HEK293 (cell line): ENCODE measurements around the gene ITPR3.

ENCODE experiments used
- CTCF ChIA-PET: fragments of 350-600 bp; formaldehyde crosslinking; extraction: SDS; loops from one replicate; lab custom pipeline; 2021; ENCODE audit warnings: antibody characterized with exemption; lab: Yijun Ruan, JAX
- POLR2A ChIA-PET: fragments of 300-600 bp; formaldehyde crosslinking; extraction: SDS; loops from one replicate; lab custom pipeline; 2020; ENCODE audit warnings: antibody characterized with exemption, inconsistent platforms; lab: Yijun Ruan, JAX
- H3K27ac ChIP-seq: fragments of 200-500 bp; sonication (Bioruptor generic); 2 replicates; pipeline ENCODE4 v1.5.1; 2014; ENCODE audit warnings: low read depth, low read length, control low read depth, inconsistent platforms; ENCODE audit errors: extremely low read depth
- H3K36me3 ChIP-seq, 2 experiments: fragments of 200-500 bp in 1 of 2; sonication (Bioruptor generic) in 1 of 2; 1 replicate in 1 of 2; 2 replicates in 1 of 2; pipeline ENCODE4 v1.5.1; 2014 to 2017; ENCODE audit warnings: inconsistent platforms in 2 of 2, low read length in 2 of 2; ENCODE audit not compliant: control insufficient read depth in 2 of 2, insufficient read depth in 1 of 2
- H3K4me1 ChIP-seq: fragments of 200-500 bp; sonication (Bioruptor generic); 2 replicates; pipeline ENCODE4 v1.5.1; 2014; ENCODE audit warnings: mild to moderate bottlenecking, low read length, inconsistent platforms; ENCODE audit not compliant: control insufficient read depth, insufficient read depth
- H3K4me3 ChIP-seq: 2 replicates; pipeline ENCODE4 v1.5.1; 2011; ENCODE audit warnings: low read depth, mild to moderate bottlenecking, control low read depth, low read length, moderate library complexity
- H3K9me3 ChIP-seq: fragments of 200-500 bp; sonication (Bioruptor generic); 2 replicates; pipeline ENCODE4 v1.5.1; 2014; ENCODE audit warnings: low read depth, low read length, inconsistent platforms; ENCODE audit not compliant: control insufficient read depth, insufficient read depth
- GFI1B ChIP-seq: fragments of 450-650 bp; formaldehyde crosslinking; IDR thresholded peaks from 2 replicates; pipeline ENCODE4 v1.5.1; 2016; ENCODE audit warnings: missing biosample characterization, missing genetic modification characterization
- KLF7 ChIP-seq: fragments of 450-650 bp; formaldehyde crosslinking; IDR thresholded peaks from 2 replicates; pipeline ENCODE4 v1.5.1; 2016; ENCODE audit warnings: missing biosample characterization, missing genetic modification characterization, borderline replicate concordance
- REPIN1 ChIP-seq: fragments of 450-650 bp; formaldehyde crosslinking; IDR thresholded peaks from 2 replicates; pipeline ENCODE4 v1.5.1; 2017; ENCODE audit warnings: missing biosample characterization, missing genetic modification characterization, low read depth
- SALL2 ChIP-seq: fragments of 450-650 bp; formaldehyde crosslinking; IDR thresholded peaks from 2 replicates; pipeline ENCODE4 v1.5.0; 2017; ENCODE audit warnings: missing biosample characterization, mild to moderate bottlenecking, missing genetic modification characterization, borderline replicate concordance
- SP3 ChIP-seq: fragments of 450-650 bp; formaldehyde crosslinking; IDR thresholded peaks from 2 replicates; pipeline ENCODE4 v1.5.1; 2016; ENCODE audit warnings: missing biosample characterization, missing genetic modification characterization
- ZBTB21 ChIP-seq: fragments of 450-650 bp; formaldehyde crosslinking; IDR thresholded peaks from 2 replicates; pipeline ENCODE4 v1.5.1; 2017; ENCODE audit warnings: missing biosample characterization, missing genetic modification characterization
- ZBTB8A ChIP-seq: fragments of 450-650 bp; formaldehyde crosslinking; IDR thresholded peaks from 2 replicates; pipeline ENCODE4 v1.5.1; 2016; ENCODE audit warnings: missing biosample characterization, missing genetic modification characterization
- ZEB2 ChIP-seq: fragments of 450-650 bp; formaldehyde crosslinking; IDR thresholded peaks from 2 replicates; pipeline ENCODE4 v1.5.1; 2016; ENCODE audit warnings: missing biosample characterization, missing genetic modification characterization
- ZFHX2 ChIP-seq: fragments of 450-650 bp; formaldehyde crosslinking; conservative IDR thresholded peaks from 2 replicates; pipeline ENCODE4 v1.5.1; 2016; ENCODE audit warnings: missing biosample characterization, missing genetic modification characterization
- ZFP69B ChIP-seq: fragments of 450-650 bp; formaldehyde crosslinking; IDR thresholded peaks from 2 replicates; pipeline ENCODE4 v1.5.1; 2016; ENCODE audit warnings: missing biosample characterization, missing genetic modification characterization
- ZNF148 ChIP-seq: fragments of 450-650 bp; formaldehyde crosslinking; IDR thresholded peaks from 2 replicates; pipeline ENCODE4 v1.5.0; 2017; ENCODE audit warnings: missing biosample characterization, missing genetic modification characterization, borderline replicate concordance
- ZNF184 ChIP-seq: fragments of 450-650 bp; IDR thresholded peaks from 2 replicates; pipeline ENCODE4 v1.5.1; 2018; ENCODE audit warnings: missing biosample characterization, mild to moderate bottlenecking, missing genetic modification characterization
- ZNF324 ChIP-seq: fragments of 450-650 bp; formaldehyde crosslinking; IDR thresholded peaks from 2 replicates; pipeline ENCODE4 v1.5.1; 2016; ENCODE audit warnings: missing biosample characterization, missing genetic modification characterization
- ZNF362 ChIP-seq: fragments of 450-650 bp; formaldehyde crosslinking; IDR thresholded peaks from 2 replicates; pipeline ENCODE4 v1.5.1; 2016; ENCODE audit warnings: missing biosample characterization, missing genetic modification characterization
- ZNF391 ChIP-seq: fragments of 450-650 bp; formaldehyde crosslinking; IDR thresholded peaks from 2 replicates; pipeline ENCODE4 v1.5.1; 2016; ENCODE audit warnings: low read depth, missing biosample characterization, missing genetic modification characterization, borderline replicate concordance
- ZNF510 ChIP-seq: fragments of 450-650 bp; formaldehyde crosslinking; IDR thresholded peaks from 2 replicates; pipeline ENCODE4 v1.5.1; 2018; ENCODE audit warnings: mild to moderate bottlenecking, missing genetic modification characterization, missing biosample characterization; ENCODE audit not compliant: insufficient replicate concordance
- ZNF514 ChIP-seq: fragments of 450-650 bp; formaldehyde crosslinking; IDR thresholded peaks from 2 replicates; pipeline ENCODE4 v1.5.1; 2016; ENCODE audit warnings: missing biosample characterization, missing genetic modification characterization
- ZNF548 ChIP-seq: fragments of 450-650 bp; formaldehyde crosslinking; IDR thresholded peaks from 2 replicates; pipeline ENCODE4 v1.5.1; 2016; ENCODE audit warnings: missing biosample characterization, missing genetic modification characterization
- ZNF549 ChIP-seq: fragments of 450-650 bp; IDR thresholded peaks from 2 replicates; pipeline ENCODE4 v1.5.1; 2018; ENCODE audit warnings: missing biosample characterization, missing genetic modification characterization, mild to moderate bottlenecking, inconsistent platforms, moderate library complexity
- ZNF624 ChIP-seq: fragments of 450-650 bp; formaldehyde crosslinking; IDR thresholded peaks from 2 replicates; pipeline ENCODE4 v1.5.1; 2017; ENCODE audit warnings: missing biosample characterization, missing genetic modification characterization
- ZNF677 ChIP-seq: fragments of 450-650 bp; IDR thresholded peaks from 2 replicates; pipeline ENCODE4 v1.5.0; 2018; ENCODE audit warnings: missing biosample characterization, mild to moderate bottlenecking, missing genetic modification characterization, moderate library complexity
- ZNF747 ChIP-seq: fragments of 450-650 bp; formaldehyde crosslinking; IDR thresholded peaks from 2 replicates; pipeline ENCODE4 v1.5.1; 2016; ENCODE audit warnings: missing biosample characterization, missing genetic modification characterization
- ZNF76 ChIP-seq: fragments of 450-650 bp; formaldehyde crosslinking; IDR thresholded peaks from 2 replicates; pipeline ENCODE4; 2016; ENCODE audit warnings: low read depth, missing biosample characterization, missing genetic modification characterization, borderline replicate concordance
- ZNF768 ChIP-seq: fragments of 450-650 bp; formaldehyde crosslinking; IDR thresholded peaks from 2 replicates; pipeline ENCODE4 v1.5.1; 2018; ENCODE audit warnings: missing biosample characterization, mild to moderate bottlenecking, missing genetic modification characterization
- ZNF785 ChIP-seq: fragments of 450-650 bp; formaldehyde crosslinking; IDR thresholded peaks from 2 replicates; pipeline ENCODE4 v1.5.1; 2016; ENCODE audit warnings: missing biosample characterization, missing genetic modification characterization
- TF ChIP-seq, protein P1 (sequence below): fragments of 450-650 bp; formaldehyde crosslinking; IDR thresholded peaks from 2 replicates; pipeline ENCODE4; 2016; ENCODE audit warnings: missing biosample characterization, missing genetic modification characterization
- TF ChIP-seq, protein P2 (sequence below): fragments of 450-650 bp; formaldehyde crosslinking; IDR thresholded peaks from 2 replicates; pipeline ENCODE4 v1.5.1; 2017; ENCODE audit warnings: missing biosample characterization, missing genetic modification characterization

Gene ITPR3

DNA sequence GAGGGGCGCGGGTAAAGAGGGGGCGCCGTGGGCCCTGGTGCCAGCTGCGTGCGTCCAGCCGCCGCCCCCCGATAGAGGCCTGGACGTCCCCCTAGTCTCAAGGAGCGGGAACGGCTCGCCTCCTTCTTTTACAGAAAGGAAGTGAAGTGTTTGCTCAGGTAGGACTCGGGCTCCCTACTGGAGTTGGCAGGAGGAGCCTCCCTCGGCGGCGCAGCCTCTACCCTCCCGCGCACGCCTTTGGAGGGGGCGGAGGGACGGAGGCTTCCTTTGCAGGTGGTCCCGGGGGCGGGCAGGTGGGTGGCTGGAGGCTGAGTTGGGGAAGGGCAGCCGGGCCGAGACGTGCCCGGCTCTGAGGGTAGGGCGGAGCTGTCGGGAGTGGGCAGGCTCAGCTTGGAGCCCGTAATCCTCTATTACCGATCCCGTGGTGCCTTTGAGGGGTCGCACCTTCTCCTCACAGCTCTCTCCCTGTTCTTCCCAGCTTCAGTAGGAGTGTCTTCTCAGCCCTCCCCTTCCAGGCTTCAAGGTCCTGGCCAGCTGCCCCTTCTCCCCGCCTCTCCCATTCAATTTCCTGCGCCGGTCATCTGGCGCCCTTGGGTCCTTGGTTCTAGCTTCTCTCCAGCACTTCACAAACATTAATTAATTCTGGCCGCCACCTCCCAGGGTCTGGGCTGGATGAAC is 728 bp downstream of the ITPR3 start (continued):
- no peak for TF ChIP-seq ZNF148 (tag by site-specific recombination)
- TF ChIP-seq GFI1B (tag by site-specific recombination), result no peak
- TF ChIP-seq SP3 (tag by site-specific recombination), result peak; percentile 97
- no peak for TF ChIP-seq ZNF324 (tag by site-specific recombination)
- TF ChIP-seq SALL2, result no peak
- no peak for TF ChIP-seq ZNF768
- no peak for TF ChIP-seq ZNF548 (tag by site-specific recombination)
- peak; percentile 31; the same call in 1 of the 2 replicates for TF ChIP-seq ZNF391 (tag by site-specific recombination)
- no peak for TF ChIP-seq ZNF510 (tag by site-specific recombination)
- no peak for TF ChIP-seq ZNF747 (tag by site-specific recombination)
- no peak for TF ChIP-seq ZNF677
- TF ChIP-seq ZBTB8A (tag by site-specific recombination), result peak; percentile 81; the same call in 1 of the 2 replicates
- no peak for TF ChIP-seq ZNF549
- peak; percentile 100 for TF ChIP-seq ZFHX2 (tag by site-specific recombination)
- no peak for TF ChIP-seq ZNF624 (tag by site-specific recombination)
- TF ChIP-seq, protein P1, sequence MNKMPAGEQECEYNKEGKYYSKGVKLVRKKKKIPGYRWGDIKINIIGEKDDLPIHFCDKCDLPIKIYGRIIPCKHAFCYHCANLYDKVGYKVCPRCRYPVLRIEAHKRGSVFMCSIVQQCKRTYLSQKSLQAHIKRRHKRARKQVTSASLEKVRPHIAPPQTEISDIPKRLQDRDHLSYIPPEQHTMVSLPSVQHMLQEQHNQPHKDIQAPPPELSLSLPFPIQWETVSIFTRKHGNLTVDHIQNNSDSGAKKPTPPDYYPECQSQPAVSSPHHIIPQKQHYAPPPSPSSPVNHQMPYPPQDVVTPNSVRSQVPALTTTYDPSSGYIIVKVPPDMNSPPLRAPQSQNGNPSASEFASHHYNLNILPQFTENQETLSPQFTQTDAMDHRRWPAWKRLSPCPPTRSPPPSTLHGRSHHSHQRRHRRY, result no peak

DNA sequence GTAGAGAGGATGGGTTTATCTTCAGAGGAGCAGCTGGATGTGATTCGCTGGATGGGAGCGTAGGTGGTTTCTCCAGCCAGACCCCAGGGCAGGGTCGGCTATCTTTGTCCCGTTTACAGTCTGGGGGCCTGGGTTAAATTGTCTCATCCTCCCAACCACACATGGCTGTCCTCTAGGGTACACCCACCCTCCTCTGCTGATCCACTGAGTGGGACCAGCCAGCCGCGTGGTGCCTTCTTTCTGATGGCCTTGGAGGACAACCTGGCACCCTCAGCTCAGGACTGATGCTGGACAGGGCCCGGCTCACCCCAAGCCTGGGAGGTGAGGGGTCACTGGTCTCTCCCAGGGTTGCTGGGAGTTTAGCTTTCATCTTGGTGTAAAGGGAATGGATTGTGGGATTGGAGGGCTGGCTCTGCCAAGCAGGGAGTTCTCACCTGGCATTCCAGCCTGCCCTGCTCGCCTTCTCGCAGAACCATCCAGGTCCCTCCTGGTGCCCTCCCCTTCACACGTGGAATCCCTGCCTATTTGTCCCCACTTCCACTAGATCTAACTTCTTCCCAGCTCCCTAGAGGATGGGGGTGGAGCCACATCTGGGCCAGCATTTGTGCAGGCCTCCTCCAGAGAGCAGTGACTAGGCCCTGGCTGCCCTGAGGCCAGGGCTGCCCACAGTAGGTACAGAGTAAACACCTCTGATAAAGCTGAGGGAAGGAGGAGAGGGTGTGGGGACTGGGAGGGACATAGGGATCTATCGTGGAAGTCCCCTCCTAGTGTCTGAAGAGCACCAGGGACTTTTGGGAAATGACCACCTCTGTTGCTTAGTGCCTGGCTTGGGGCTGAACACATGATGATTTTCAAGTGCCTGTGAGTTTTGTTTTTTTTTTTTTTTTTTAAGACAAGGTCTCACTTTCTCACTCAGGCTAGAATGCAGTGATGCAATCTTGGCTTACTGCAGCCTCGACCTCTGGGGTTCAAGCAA is 1.6 kb downstream of the ITPR3 start:
- peak overlapping the region; percentile 77; the same call in 1 of the 2 replicates for H3K27ac ChIP-seq
- ChIA-PET CTCF (interaction anchor here (0.6 to 3.1 kb wide), 5 partner anchors 10 to 43 kb away, joined by 3 to 22 read pairs (median 5); partner anchors contain the start of gene BAK1), POLR2A (interaction anchor here (1.0 to 4.2 kb wide), 7 partner anchors 9 to 306 kb away, joined by 3 to 19 read pairs (median 3); partner anchors contain the start of genes BAK1 and UQCC2)
- peaks cover 10% of the 10 kb centered on the region for H3K4me1 ChIP-seq
- no peak overlapping the region for H3K4me3 ChIP-seq
- H3K36me3 ChIP-seq, result peaks cover 0 to 3% of the 10 kb centered on the region in 2 experiments; a peak in 2 of 3 replicates
- H3K9me3 ChIP-seq, result no peaks in the 10 kb centered on the region
- TF ChIP-seq ZNF184 (tag by site-specific recombination), result no peak
- TF ChIP-seq ZNF362, result peak; percentile 92
- TF ChIP-seq ZNF747 (tag by site-specific recombination), result no peak
- TF ChIP-seq ZNF391 (tag by site-specific recombination), result no peak
- TF ChIP-seq REPIN1 (tag by site-specific recombination), result no peak
- no peak for TF ChIP-seq ZNF549
- TF ChIP-seq ZEB2, result no peak
- no peak for TF ChIP-seq ZNF514 (tag by site-specific recombination)
- no peak for TF ChIP-seq KLF7
- peak; percentile 65; the same call in 1 of the 2 replicates for TF ChIP-seq ZNF76
- no peak for TF ChIP-seq ZNF785 (tag by site-specific recombination)
- TF ChIP-seq ZFP69B (tag by site-specific recombination), result no peak
- TF ChIP-seq, protein P2, sequence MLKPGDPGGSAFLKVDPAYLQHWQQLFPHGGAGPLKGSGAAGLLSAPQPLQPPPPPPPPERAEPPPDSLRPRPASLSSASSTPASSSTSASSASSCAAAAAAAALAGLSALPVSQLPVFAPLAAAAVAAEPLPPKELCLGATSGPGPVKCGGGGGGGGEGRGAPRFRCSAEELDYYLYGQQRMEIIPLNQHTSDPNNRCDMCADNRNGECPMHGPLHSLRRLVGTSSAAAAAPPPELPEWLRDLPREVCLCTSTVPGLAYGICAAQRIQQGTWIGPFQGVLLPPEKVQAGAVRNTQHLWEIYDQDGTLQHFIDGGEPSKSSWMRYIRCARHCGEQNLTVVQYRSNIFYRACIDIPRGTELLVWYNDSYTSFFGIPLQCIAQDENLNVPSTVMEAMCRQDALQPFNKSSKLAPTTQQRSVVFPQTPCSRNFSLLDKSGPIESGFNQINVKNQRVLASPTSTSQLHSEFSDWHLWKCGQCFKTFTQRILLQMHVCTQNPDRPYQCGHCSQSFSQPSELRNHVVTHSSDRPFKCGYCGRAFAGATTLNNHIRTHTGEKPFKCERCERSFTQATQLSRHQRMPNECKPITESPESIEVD (tag by site-specific recombination), result no peak
- TF ChIP-seq ZBTB21 (tag by site-specific recombination), result no peak
